Keratinocyte (primary cell): ENCODE measurements around the gene UNC5A. TPM values are rescaled to one million over a fixed set of nuclear protein-coding genes. Genes with fewer than 3 reads are reported as not detected.

Experiments
- DNase-seq: peaks from one replicate; pipeline ENCODE4 v3.0.0-alpha.2; 2011; ENCODE audit warnings: low read depth, missing footprints, low spot score
- FAIRE-seq: peaks from 2 replicates; lab custom pipeline; 2011; peaks lifted over from hg19 to GRCh38; lab: Jason Lieb, UNC
- H2AFZ ChIP-seq: 2 replicates; pipeline ENCODE4 v1.6.0; 2012; ENCODE audit warnings: low read length, control low read depth, inconsistent platforms; ENCODE audit not compliant: control insufficient read depth
- H3K27ac ChIP-seq: 2 replicates; pipeline ENCODE4 v1.5.1; 2011; ENCODE audit warnings: low read length; ENCODE audit not compliant: control insufficient read depth, insufficient read depth
- H3K27me3 ChIP-seq: 3 replicates; pipeline ENCODE4 v1.6.0; 2011; ENCODE audit warnings: low read length; ENCODE audit not compliant: control insufficient read depth, insufficient read depth; ENCODE audit errors: extremely low read depth
- H3K36me3 ChIP-seq, 2 experiments: 2 replicates in 1 of 2; 3 replicates in 1 of 2; pipeline ENCODE4 v1.5.1; 2011; ENCODE audit warnings: low read length in 2 of 2, mild to moderate bottlenecking in 1 of 2; ENCODE audit not compliant: control insufficient read depth in 2 of 2, insufficient read depth in 2 of 2; ENCODE audit errors: extremely low read depth in 1 of 2
- H3K4me1 ChIP-seq: 3 replicates; pipeline ENCODE4 v1.5.1; 2011; ENCODE audit warnings: low read length; ENCODE audit not compliant: control insufficient read depth, insufficient read depth; ENCODE audit errors: extremely low read depth
- H3K4me2 ChIP-seq: 3 replicates; pipeline ENCODE4 v1.6.0; 2011; ENCODE audit warnings: low read depth, low read length; ENCODE audit not compliant: control insufficient read depth, insufficient read depth; ENCODE audit errors: extremely low read depth
- H3K4me3 ChIP-seq, 3 experiments: fragments of 200-600 bp in 1 of 3; sonication (generic) in 1 of 3; 2 replicates in 2 of 3; 3 replicates in 1 of 3; pipeline ENCODE4 v1.5.1; 2011 to 2016; ENCODE audit warnings: low read length in 3 of 3, mild to moderate bottlenecking in 3 of 3, control low read depth in 2 of 3, inconsistent platforms in 1 of 3, low read depth in 1 of 3, mixed read lengths in 1 of 3, mixed run types in 1 of 3, moderate library complexity in 1 of 3; ENCODE audit not compliant: control insufficient read depth in 2 of 3, insufficient read depth in 2 of 3; ENCODE audit errors: extremely low read depth in 1 of 3
- H3K79me2 ChIP-seq: 2 replicates; pipeline ENCODE4 v1.6.0; 2012; ENCODE audit warnings: low read length; ENCODE audit not compliant: control insufficient read depth, insufficient read depth
- H3K9ac ChIP-seq: 3 replicates; pipeline ENCODE4 v1.6.0; 2011; ENCODE audit warnings: low read length; ENCODE audit not compliant: control insufficient read depth, insufficient read depth; ENCODE audit errors: extremely low read depth
- H3K9me1 ChIP-seq: 3 replicates; pipeline ENCODE4 v1.6.0; 2011; ENCODE audit warnings: low read length; ENCODE audit not compliant: control insufficient read depth, insufficient read depth; ENCODE audit errors: extremely low read depth
- H3K9me3 ChIP-seq: 2 replicates; pipeline ENCODE4 v1.5.1; 2012; ENCODE audit warnings: low read depth, low read length; ENCODE audit not compliant: control insufficient read depth
- H4K20me1 ChIP-seq: 3 replicates; pipeline ENCODE4 v1.6.0; 2011; ENCODE audit warnings: low read length; ENCODE audit not compliant: control insufficient read depth, insufficient read depth; ENCODE audit errors: extremely low read depth
- EZH2 ChIP-seq: IDR thresholded peaks from one replicate; pipeline ENCODE4 v1.6.1; 2012; ENCODE audit warnings: inconsistent platforms, mild to moderate bottlenecking, low read length, moderate library complexity
- dilution Hi-C: fragments of 300-500 bp; cut with MboI; formaldehyde crosslinking; loops from one replicate; pipeline ENCODE4 v1.7.0; 2020; ENCODE audit warnings: low sequenced_read_pairs; ENCODE audit not compliant: extremely low pct_ligation_motif_present
- polyA plus RNA-seq, 5 experiments: library from polyadenylated mRNA; depleted of rRNA in 3 of 5; stranded (reverse) in 3 of 5; stranded (forward) in 1 of 5; unstranded in 1 of 5; fragments of >200 nt; gene quantifications; 1 replicate in 1 of 5; 2 replicates in 3 of 5; 3 replicates in 1 of 5; pipeline versions ENCODE4 v1.2.1 to v1.2.3, GENCODE V29; 2011 to 2012; ENCODE audit warnings: missing spikeins in 2 of 5, low read depth in 1 of 5, low replicate concordance in 1 of 5
- TF ChIP-seq, protein P1 (sequence below), 3 experiments: IDR thresholded peaks in 1 of 3; conservative IDR thresholded peaks in 1 of 3; optimal IDR thresholded peaks in 1 of 3; 2 replicates in 2 of 3; 3 replicates in 1 of 3; pipeline versions ENCODE3 to v1.5.1; 2011; ENCODE audit warnings: low read length in 3 of 3, mild to moderate bottlenecking in 3 of 3, moderate library complexity in 2 of 3, control low read depth in 1 of 3, inconsistent platforms in 1 of 3; ENCODE audit not compliant: insufficient read depth in 2 of 3; ENCODE audit errors: extremely low read depth in 1 of 3

UNC5A gene
- polyA plus RNA-seq, 1 donor (not counting 4 experiments of a cell fraction or from before 2014, with no cell fraction given), result not detected

DNA sequence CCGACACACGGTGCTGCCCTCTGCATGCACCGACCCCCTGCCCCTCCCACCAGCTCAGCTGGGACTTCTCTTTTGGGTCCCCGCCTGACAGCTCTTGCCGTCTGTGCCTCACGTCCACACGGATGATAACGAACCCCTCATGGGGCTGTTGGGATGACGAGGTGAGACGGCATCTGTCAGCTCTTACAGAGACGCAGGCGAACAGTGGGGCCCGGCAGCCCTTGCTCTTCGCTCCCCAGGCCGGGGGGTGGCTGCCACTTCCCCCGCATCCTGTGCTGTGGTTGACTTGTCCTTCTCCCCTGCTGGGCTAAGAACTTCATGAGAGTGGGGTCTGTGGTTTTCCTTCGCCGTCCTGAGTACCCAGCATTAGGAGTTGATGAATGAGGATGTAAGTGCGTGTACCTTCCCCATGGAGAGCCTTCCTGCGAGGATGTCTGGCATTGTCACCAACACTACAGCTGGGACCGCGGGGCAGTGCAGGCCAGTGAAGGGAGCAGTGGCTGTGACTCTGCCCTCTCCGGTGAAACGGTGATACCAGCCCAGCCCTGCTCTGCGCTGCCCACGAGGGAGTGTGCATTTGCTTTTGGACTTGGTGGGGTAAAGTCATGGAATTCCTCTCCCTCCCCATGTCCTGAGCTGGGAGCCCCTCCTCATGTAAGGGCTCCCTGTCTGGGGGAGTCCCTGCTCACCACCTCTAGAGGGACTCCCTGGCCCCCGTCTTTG, 65.6 kb downstream of the UNC5A start:
- H3K27ac ChIP-seq, result no peak overlapping the region
- H3K9ac ChIP-seq, result no peak overlapping the region
- H3K9me1 ChIP-seq, result no peaks in the 10 kb centered on the region
- H3K27me3 ChIP-seq, result peaks cover 44% of the 10 kb centered on the region
- H3K9me3 ChIP-seq, result no peaks in the 10 kb centered on the region
- no peaks in the 10 kb centered on the region for H3K79me2 ChIP-seq
- H4K20me1 ChIP-seq, result no peaks in the 10 kb centered on the region
- DNase-seq (no peak), FAIRE-seq (no peak)
- H3K4me3 ChIP-seq, result no peak overlapping the region
- dilution Hi-C loops, result no loop called here
- TF ChIP-seq, protein P1, sequence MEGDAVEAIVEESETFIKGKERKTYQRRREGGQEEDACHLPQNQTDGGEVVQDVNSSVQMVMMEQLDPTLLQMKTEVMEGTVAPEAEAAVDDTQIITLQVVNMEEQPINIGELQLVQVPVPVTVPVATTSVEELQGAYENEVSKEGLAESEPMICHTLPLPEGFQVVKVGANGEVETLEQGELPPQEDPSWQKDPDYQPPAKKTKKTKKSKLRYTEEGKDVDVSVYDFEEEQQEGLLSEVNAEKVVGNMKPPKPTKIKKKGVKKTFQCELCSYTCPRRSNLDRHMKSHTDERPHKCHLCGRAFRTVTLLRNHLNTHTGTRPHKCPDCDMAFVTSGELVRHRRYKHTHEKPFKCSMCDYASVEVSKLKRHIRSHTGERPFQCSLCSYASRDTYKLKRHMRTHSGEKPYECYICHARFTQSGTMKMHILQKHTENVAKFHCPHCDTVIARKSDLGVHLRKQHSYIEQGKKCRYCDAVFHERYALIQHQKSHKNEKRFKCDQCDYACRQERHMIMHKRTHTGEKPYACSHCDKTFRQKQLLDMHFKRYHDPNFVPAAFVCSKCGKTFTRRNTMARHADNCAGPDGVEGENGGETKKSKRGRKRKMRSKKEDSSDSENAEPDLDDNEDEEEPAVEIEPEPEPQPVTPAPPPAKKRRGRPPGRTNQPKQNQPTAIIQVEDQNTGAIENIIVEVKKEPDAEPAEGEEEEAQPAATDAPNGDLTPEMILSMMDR (optimal IDR thresholded peaks at IDR 0.05 in 1 of 3, IDR thresholded peaks at IDR 0.05 in 1 of 3, conservative IDR thresholded peaks at IDR 0.05 in 1 of 3; ENCODE audit: extremely low read depth in 1 of 3, insufficient read depth in 2 of 3, low read length in 3 of 3), result no peak
- TF ChIP-seq EZH2, result no peak
- H2AFZ ChIP-seq, result no peak overlapping the region
- H3K4me1 ChIP-seq, result peaks cover 4% of the 10 kb centered on the region
- H3K36me3 ChIP-seq, result no peaks in the 10 kb centered on the region
- H3K4me2 ChIP-seq, result no peak overlapping the region

DNA sequence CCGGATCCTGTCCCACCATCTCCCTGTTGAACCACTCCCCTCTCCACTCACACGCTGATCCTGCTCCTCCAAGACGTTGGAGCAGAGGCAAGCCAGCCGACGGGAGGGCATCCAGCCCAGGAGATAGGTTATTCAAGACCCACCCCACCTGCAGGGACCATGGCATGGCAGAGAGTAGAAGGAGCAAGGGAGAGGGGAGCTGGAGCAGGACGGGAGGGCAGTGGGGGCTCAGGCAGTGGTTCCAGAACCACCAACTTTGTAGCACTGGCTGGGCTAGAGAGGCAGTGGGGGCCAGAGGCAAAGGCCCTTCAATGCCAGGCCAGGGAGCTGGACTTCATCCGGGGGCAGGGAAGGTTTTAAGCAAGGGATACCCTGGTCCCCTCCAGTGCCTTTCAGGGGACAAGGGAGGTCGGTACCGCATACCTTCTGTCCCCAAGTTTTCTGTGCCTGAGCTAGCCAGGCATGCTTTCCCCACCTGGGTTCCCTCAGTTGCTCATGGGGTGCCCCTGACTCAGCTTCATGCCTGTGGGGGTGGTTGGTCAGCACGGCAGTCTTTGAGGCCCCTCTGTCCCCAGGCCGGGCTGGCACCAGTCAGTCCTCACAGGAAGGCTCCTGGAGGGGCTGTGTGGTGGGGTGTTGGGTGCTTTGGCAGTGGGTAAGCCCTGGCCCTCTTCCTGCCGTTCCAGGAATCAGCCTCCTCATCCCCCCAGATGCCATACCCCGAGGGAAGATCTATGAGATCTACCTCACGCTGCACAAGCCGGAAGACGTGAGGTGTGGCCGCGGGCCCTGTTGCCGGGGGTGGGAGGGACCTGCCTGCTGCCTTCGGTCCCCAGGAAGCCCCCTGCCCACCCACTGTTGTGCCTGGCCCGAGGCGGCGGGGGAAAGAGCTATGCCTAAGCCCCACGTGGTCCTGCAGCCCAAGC, 66.4 kb downstream of the UNC5A start:
- Histone ChIP-seq H4K20me1 (no peaks in the 10 kb centered on the region), H3K4me3 (no peak overlapping the region), H3K9ac (no peak overlapping the region), H3K9me1 (no peaks in the 10 kb centered on the region), H3K4me2 (no peak overlapping the region), H3K27me3 (peaks cover 44% of the 10 kb centered on the region), H3K36me3 (no peaks in the 10 kb centered on the region), H2AFZ (no peak overlapping the region), H3K9me3 (no peaks in the 10 kb centered on the region), H3K79me2 (no peaks in the 10 kb centered on the region), H3K27ac (no peak overlapping the region), H3K4me1 (peaks cover 4% of the 10 kb centered on the region)
- DNase-seq (no peak), FAIRE-seq (no peak)
- TF ChIP-seq, protein P1 (optimal IDR thresholded peaks at IDR 0.05 in 1 of 3, IDR thresholded peaks at IDR 0.05 in 1 of 3, conservative IDR thresholded peaks at IDR 0.05 in 1 of 3; ENCODE audit: extremely low read depth in 1 of 3, insufficient read depth in 2 of 3, low read length in 3 of 3), result no peak
- no peak for TF ChIP-seq EZH2
- dilution Hi-C loops, result no loop called here
